Aorta (tissue), 5 donors: Measurements from ENCODE around the gene C17orf107. TPM values are rescaled to one million over a fixed set of nuclear protein-coding genes. Genes with fewer than 3 reads are reported as not detected.

Source experiments
- ATAC-seq: fragments of 200-7000 bp; cut with Tn5 transposase; one replicate; pipeline ENCODE4 v1.9.1; 2022; ENCODE audit warnings: moderate library complexity; ENCODE audit not compliant: low FRiP score
- DNase-seq, 2 donors: peaks; one replicate each; pipeline ENCODE4 v3.0.0-alpha.2; 2020
- H3K27ac ChIP-seq, 2 donors: one replicate each; pipeline ENCODE4 v1.5.1; 2013; ENCODE audit warnings: low read length in 2 of 2, mild to moderate bottlenecking in 2 of 2, moderate library complexity in 2 of 2, control low read depth in 1 of 2, inconsistent platforms in 1 of 2, low read depth in 1 of 2
- H3K27me3 ChIP-seq, 2 donors: one replicate each; pipeline ENCODE4 v1.6.1; 2013; ENCODE audit warnings: control low read depth in 1 of 2, low read length in 1 of 2, mild to moderate bottlenecking in 1 of 2, moderate library complexity in 1 of 2; ENCODE audit not compliant: insufficient read depth in 2 of 2, control insufficient read depth in 1 of 2
- H3K36me3 ChIP-seq, 2 donors: one replicate each; pipeline ENCODE4 v1.6.1; 2013; ENCODE audit warnings: control low read depth in 1 of 2, low read length in 1 of 2, mild to moderate bottlenecking in 1 of 2; ENCODE audit not compliant: insufficient read depth in 2 of 2, control insufficient read depth in 1 of 2
- H3K4me1 ChIP-seq, 2 donors: one replicate each; pipeline ENCODE4 v1.6.1; 2013; ENCODE audit warnings: low read length in 2 of 2, control low read depth in 1 of 2, mild to moderate bottlenecking in 1 of 2, moderate library complexity in 1 of 2; ENCODE audit not compliant: insufficient read depth in 2 of 2, control insufficient read depth in 1 of 2
- H3K4me3 ChIP-seq, 2 donors: one replicate each; pipeline ENCODE4 v1.5.1; 2013; ENCODE audit warnings: low read length in 2 of 2, control low read depth in 1 of 2, mild to moderate bottlenecking in 1 of 2
- H3K9me3 ChIP-seq: one replicate; pipeline ENCODE4 v1.6.1; 2013; ENCODE audit warnings: mild to moderate bottlenecking, low read length; ENCODE audit not compliant: control insufficient read depth
- WGBS, 2 donors: extraction: QIAGEN DNeasy Blood & Tissue Kit; methylation state at CpG; one replicate each; pipeline ENCODE4 v1.1.7; 2013; 5-methylcytosine and 5-hydroxymethylcytosine counted together
- intact Hi-C, 2 donors: fragments of 100-400 bp; cut with DNase I; formaldehyde crosslinking; loops; one replicate each; pipeline versions ENCODE4 v1.14.2 to v1.15.0; 2022
- polyA plus RNA-seq, 2 donors: library from polyadenylated mRNA; stranded (reverse); fragments of 200-250 nt; gene quantifications; one replicate each; pipeline ENCODE4 v1.2.3, GENCODE V29; 2013
- total RNA-seq, 2 donors: library from RNA; stranded (reverse); fragmentation: NEBNext Ultra II Directional; extraction: Animal tissue kit (Norgen Biotek cat#: 25700); gene quantifications; one replicate each; pipeline ENCODE4 v1.2.1, GENCODE V29; 2021
- donor health status: healthy with polysubstance abuse.
- donor health status: Bipolar disorder and iron deficiency.
- donor health status: DM: no; HTN: no; CAD: no.
- donor health status: DM: no; HTN: no; CAD: no.
- donor health status: DM: yes; HTN: yes; CAD: no.

C17orf107 gene
- total and polyA plus RNA-seq, 4 donors, result 0.49 to 2.9 (median 1.8) TPM

DNA sequence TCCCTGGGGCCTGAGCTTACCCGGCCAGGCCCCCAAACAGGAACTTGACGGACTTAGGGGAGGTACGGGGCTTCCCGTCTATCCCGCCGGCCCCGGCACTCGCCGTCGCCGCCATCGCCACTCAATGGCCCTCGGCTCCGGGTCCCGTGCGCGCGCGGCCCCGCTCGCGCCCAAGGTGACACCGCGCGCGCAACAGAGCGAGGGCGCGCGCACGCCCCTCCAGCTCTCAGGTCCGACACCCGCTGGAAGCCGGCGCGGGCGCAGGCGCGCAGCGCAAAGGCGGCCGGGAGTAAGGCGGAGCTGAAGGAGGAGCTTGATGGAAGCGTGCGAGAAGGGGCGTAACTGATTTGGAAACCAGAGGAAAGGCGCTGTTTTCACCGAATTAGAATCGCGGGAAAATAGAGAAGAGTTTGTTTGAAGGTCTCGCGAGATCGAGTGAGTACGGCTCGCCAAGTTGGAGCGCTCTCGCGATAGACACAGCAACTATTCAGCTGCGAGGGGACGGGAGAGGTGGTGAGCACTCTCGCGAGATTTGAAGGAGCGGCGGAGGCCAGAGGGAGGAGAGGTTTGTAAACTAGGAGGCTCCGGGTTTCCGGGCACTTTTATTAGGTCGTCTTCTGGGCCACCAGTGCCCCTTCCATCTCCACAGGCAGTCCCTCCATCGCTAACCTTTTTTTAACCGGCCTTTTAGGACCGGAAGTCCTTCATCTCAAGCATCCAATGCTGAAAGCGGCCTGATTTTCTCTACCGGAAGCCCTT, 40.6 kb downstream of the C17orf107 start, which contains the start of the genes RNF167 and SLC25A11:
Gene RNF167 (plus strand): TSS at position 473 of the 759 bp plus-strand sequence. CDS start 642 bp downstream, outside the sequence.
Gene SLC25A11 (minus strand): TSS at position 251 of the 759 bp plus-strand sequence. CDS start 136 bp downstream, at position 115.
- no peaks in the 10 kb centered on the region for H3K4me1 ChIP-seq
- peak within 1 kb of the TSS in 1 of 2 donors; percentile 79 for H3K27ac ChIP-seq
- H3K36me3 ChIP-seq, result no peaks in the 10 kb centered on the region
- 0 to 1% methylated on average over 67 to 72 of the region's 72 CpGs for WGBS, 2 donors
- DNase-seq (peak; percentile 96 to 98), ATAC-seq (peak; percentile 96)
- no peaks in the 10 kb centered on the region for H3K9me3 ChIP-seq
- peak within 1 kb of the TSS; percentile 56 to 86 for H3K4me3 ChIP-seq
- intact Hi-C loops, result loop anchor here in 1 of 2 donors (5.0 kb wide), 1 partner anchor 62 kb away; no protein-coding TSS in a partner anchor
- no peaks in the 10 kb centered on the region for H3K27me3 ChIP-seq

DNA sequence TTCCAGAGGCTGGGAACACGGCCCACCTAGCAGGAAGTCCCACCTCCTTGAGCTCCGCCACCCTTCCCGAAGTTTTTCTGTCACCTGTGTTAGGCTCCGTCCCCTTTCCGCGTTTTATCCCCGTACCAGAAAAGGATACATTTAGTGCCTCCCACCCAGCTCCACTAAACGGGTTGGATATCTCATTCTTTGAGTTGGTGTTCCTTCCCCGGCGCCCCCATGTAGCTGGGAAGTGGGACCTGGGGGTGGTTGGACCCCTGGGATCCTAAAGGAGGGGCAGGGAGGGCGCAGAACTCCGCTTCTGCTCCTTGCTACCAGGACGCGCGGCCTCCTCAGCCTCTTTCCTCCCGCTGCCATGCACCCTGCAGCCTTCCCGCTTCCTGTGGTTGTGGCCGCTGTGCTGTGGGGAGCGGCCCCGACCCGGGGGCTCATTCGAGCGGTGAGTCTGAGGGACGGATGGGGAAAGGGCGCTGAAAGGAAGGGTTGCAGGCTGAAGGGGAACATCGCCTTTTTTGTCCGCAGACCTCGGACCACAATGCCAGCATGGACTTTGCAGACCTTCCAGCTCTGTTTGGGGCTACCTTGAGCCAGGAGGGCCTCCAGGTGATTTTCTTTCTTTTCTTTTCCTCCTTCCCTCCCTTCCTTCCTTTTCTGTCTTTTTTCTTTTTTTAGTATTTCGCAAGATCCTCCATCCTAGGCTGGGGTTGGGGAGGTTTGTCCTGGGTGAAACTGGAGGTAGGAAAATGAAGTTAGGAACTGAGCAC, 41.4 kb downstream of the C17orf107 start:
- 1% methylated on average over 29 of the region's 29 CpGs for WGBS, 2 donors
- intact Hi-C loops, result no loop called here
- ATAC-seq, result peak; percentile 82

DNA sequence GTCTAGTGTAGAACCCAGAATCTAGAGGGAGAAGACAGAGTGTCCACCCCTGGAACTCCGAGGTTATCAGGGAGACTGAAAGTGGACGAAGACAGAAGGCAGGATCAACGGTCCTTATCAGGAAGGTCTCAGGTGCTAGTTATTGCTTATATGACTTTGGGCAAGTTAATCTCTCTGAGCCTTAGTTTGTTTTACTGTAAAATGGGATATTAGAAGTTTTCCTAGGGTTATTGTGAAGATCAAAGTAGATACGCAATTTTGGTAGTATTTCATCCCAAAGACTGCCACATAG, 41.9 kb downstream of the C17orf107 start:
- Histone ChIP-seq H3K36me3 (no peaks in the 10 kb centered on the region), H3K9me3 (no peaks in the 10 kb centered on the region), H3K4me3 (peak overlapping the region; percentile 56 to 65), H3K4me1 (no peaks in the 10 kb centered on the region), H3K27me3 (no peaks in the 10 kb centered on the region), H3K27ac (no peak overlapping the region)
- ATAC-seq, result no peak
- 58 to 62% methylated on average over 4 of the region's 4 CpGs for WGBS, 2 donors
- no peak for DNase-seq
- intact Hi-C loops, result no loop called here

More for the DNA sequence above, 41.4 kb downstream of the C17orf107 start:
- peak in 1 of 2 donors; percentile 87 for DNase-seq
- no peaks in the 10 kb centered on the region for H3K27me3 ChIP-seq
- H3K36me3 ChIP-seq, result no peaks in the 10 kb centered on the region
- peak overlapping the region in 1 of 2 donors; percentile 65 for H3K27ac ChIP-seq
- no peaks in the 10 kb centered on the region for H3K9me3 ChIP-seq
- H3K4me1 ChIP-seq, result no peaks in the 10 kb centered on the region
- H3K4me3 ChIP-seq, result peak overlapping the region; percentile 56 to 65

DNA sequence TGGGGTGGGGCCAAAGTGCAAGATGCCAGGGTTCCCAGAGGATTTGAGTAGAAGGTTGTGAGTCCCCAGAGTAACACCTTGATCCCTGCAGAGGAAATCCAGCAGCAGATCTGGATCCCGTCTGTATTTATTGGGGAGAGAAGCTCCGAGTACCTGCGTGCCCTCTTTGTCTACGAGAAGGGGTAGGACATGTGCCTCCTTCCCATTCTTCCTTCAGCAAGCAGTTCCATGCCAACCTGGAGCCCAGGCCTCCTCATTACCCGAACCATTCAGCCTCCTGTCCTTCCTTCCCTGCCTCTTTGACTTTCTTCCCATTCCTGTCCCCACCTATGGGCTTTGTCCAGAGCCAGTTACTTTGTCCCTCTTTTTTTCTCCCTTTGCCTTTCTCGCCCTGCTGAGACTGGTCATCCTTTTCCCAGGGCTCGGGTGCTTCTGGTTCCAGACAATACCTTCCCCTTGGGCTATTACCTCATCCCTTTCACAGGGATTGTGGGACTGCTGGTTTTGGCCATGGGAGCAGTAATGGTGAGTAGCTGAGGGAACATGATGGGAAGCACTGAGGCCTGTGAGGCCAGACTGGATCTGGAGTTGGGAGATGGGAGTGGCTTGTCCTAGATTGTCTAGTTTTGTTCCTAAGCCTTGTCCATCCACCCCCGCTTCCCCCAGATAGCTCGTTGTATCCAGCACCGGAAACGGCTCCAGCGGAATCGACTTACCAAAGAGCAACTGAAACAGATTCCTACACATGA, 43.6 kb downstream of the C17orf107 start:
- Histone ChIP-seq H3K4me1 (no peaks in the 10 kb centered on the region), H3K27me3 (no peaks in the 10 kb centered on the region), H3K27ac (no peak overlapping the region), H3K4me3 (no peak overlapping the region), H3K9me3 (no peaks in the 10 kb centered on the region), H3K36me3 (no peaks in the 10 kb centered on the region)
- intact Hi-C loops, result no loop called here
- ATAC-seq (no peak), DNase-seq (no peak)
- WGBS, 2 donors, result 69% methylated on average over 13 of the region's 13 CpGs

DNA sequence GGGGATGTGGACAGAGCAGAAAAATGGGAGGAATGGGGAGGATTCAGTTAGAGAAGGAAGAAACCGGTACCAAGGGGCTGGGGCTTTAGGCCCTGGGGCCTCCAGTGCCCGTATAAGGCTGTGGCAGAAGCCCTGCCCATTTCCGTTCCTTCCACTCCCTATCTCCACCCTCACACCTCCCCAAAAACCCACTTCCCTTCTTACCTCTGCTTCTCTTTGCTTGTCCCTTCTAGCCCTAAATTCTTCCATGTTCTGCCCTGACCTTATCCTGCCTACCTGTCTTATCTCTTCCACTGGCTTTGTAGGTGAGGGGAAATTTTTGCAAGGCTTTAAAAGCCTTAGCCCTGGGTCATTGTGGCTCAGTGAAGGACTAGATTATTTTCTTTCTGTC, 44.8 kb downstream of the C17orf107 start:
- H3K4me3 ChIP-seq, result no peak overlapping the region

DNA sequence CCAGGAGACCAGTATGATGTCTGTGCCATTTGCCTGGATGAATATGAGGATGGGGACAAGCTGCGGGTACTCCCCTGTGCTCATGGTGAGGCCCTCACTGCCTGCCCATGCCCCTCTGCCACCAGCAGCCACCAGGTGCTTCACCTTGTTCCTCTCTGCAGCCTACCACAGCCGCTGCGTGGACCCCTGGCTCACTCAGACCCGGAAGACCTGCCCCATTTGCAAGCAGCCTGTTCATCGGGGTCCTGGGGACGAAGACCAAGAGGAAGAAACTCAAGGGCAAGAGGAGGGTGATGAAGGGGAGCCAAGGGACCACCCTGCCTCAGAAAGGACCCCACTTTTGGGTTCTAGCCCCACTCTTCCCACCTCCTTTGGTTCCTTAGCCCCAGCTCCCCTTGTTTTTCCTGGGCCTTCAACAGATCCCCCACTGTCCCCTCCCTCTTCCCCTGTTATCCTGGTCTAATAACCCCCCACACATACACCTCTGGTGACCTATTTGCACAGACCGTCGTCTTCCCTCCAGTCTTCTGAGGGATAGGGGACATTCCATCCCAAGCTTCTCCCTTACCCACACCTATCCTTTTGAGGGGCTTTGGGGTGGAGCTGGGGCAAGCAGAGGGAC, 45.3 kb downstream of the C17orf107 start:
- H3K27me3 ChIP-seq, result peaks cover 0 to 2% of the 10 kb centered on the region in 2 donors
- 47 to 54% methylated on average over 8 of the region's 8 CpGs for WGBS, 2 donors
- peak overlapping the region in 1 of 2 donors; percentile 65 for H3K27ac ChIP-seq
- no peaks in the 10 kb centered on the region for H3K36me3 ChIP-seq
- ATAC-seq (no peak), DNase-seq (no peak)
- H3K4me1 ChIP-seq, result no peaks in the 10 kb centered on the region
- intact Hi-C loops, result loop anchor here in 1 of 2 donors (5.0 kb wide), 1 partner anchor 53 kb away; the partner anchor contains the start of genes INCA1 and KIF1C
- H3K9me3 ChIP-seq, result no peaks in the 10 kb centered on the region
- H3K4me3 ChIP-seq, result no peak overlapping the region

More for the DNA sequence above, 44.8 kb downstream of the C17orf107 start:
- Histone ChIP-seq H3K27me3 (peaks cover 0 to 2% of the 10 kb centered on the region in 2 donors), H3K36me3 (no peaks in the 10 kb centered on the region), H3K4me1 (no peaks in the 10 kb centered on the region), H3K9me3 (no peaks in the 10 kb centered on the region), H3K27ac (no peak overlapping the region)
- no peak for ATAC-seq
- no peak for DNase-seq
- intact Hi-C loops, result no loop called here
- WGBS, 2 donors, result 22 to 27% methylated on average over 3 of the region's 3 CpGs

DNA sequence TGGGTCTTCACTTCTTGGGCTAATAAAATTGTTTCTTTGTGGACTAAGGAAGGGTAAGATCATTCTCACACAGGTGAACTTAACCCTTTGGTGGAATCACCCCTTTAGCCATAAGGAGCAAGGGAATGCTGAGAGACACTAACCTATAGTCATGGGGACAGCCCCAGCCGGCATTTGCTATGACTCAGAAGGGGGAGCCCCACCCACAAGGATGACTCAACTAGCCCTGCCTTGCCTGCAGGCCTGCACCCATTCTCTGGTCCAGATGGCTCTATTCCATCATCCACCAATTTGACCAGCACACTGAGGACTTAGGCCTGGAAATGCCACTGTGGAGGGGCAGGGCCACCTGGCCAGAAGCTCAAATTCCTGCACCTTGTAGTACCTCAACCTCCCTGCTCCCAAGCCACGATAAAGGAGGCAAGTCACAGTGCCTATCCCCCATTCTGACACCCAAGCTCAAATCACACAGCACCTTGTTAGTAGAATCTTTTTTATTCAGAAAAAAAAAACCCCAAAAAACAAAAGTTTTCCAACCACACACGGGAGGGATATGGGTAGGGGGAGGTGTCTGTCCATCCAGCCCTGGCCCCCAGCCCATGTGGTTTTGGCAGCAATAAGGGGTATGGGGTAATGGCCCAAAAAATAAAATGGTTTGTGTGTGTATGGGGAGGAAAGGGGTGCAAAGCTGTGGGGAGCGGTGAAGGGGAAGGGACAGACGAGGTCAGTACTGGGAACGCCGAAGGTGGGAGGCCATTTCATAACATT, 46.0 kb downstream of the C17orf107 start:
- intact Hi-C loops, result loop anchor here in 1 of 2 donors (5.0 kb wide), 1 partner anchor 52 kb away; the partner anchor contains the start of genes INCA1 and KIF1C
- 27 to 36% methylated on average over 7 of the region's 7 CpGs for WGBS, 2 donors
- H3K27me3 ChIP-seq, result peaks cover 0 to 2% of the 10 kb centered on the region in 2 donors
- peak overlapping the region; percentile 33 to 65 for H3K27ac ChIP-seq
- DNase-seq (peak; percentile 90 to 93), ATAC-seq (peak; percentile 56)
- no peak overlapping the region for H3K4me3 ChIP-seq
- no peaks in the 10 kb centered on the region for H3K4me1 ChIP-seq
- H3K36me3 ChIP-seq, result no peaks in the 10 kb centered on the region
- H3K9me3 ChIP-seq, result no peaks in the 10 kb centered on the region
